Nucleus accumbens (tissue), 56 donors: ENCODE data around the gene SHISAL2B.
"Not testable (repeated sequence)": the region's sequence is repeated elsewhere in the genome, so short reads cannot be mapped to it uniquely, and the experiment has no call there.

Experiments used
- DNase-seq, 56 donors: peaks; one replicate each; lab custom pipeline; 2025; lab: John Stamatoyannopoulos, UW

The SHISAL2B gene

DNA sequence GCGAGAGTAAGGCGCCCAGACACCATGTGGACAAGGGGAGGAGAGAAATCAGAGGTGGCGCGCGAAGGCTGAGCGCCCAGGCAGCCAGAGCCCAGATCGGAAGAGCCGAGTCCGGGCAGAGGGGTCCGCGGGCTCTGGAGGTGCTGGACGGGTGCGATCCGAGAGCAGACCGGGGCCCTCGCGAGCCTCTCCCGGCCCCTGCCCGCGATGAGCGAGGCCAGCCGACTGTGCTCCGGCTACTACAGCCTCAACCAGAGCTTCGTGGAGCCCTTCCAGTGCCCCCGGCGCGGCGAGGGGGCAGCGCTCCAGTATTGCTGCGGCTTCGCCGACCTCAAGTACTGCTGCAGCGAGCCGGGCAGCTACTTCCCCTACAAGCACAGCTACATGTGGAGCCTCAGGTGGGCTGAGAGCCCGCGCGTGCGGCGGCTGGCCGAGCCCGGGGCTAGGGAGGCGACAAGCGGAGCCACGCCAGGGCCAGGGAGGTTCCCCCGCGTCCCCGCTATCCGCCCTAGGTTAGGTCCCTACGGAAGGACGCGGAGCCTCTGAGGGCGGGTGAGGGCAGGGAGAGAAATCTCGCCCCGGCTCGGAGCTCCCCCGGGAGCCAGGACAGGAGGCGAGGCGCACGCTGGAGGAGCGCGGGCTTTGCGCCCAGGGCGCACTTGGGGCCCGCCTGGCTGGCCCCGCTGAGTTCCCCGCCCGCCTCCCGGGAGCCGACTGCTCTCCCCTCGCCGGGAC is at the start of gene SHISAL2B:
Gene SHISAL2B, plus strand, starts transcription at position 87 of the 735 bp plus-strand sequence. Its CDS starts 121 bp downstream, at position 208.
- DNase-seq, result peak in 1 of 56 donors; percentile 9

DNA sequence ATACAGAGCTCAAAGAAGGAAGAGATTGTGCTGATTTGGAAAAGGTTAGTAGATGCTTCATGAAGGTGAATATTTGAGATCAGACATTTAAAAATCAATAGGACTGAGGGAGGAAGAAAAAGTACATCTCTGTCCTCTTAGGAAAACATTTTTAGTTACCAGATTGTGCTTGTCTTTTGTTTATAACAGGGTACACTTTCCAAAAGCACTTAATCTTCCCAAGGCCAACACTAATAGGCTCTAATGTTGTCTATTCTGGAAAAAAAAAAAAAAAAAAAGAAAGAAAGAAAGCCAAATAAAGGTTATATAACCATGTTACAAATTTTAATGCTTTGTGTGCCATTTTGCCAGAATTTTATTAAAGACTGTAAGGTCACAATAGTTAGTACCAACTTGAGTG is 45.5 kb upstream of the SHISAL2B start:
- DNase-seq, result no peak

DNA sequence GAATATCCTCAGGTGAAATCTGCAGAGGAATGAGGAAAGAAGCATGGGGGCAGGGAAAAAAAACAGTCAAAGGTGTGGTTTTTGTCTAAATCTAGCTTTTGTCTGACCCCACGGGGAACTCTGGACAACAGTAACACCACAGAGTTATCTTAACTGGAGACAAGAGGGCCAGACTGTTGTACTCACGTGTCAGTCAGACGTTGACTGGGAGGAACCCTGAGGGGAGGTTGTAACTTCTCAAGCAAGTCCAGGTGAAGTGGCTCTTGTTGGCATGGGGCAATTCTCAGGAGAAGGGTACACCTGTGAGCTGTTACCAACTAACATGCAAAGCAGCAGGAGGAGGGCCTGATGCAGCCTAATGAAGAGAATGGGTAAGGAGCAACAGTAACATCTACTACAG is 44.1 kb upstream of the SHISAL2B start:
- no peak for DNase-seq

DNA sequence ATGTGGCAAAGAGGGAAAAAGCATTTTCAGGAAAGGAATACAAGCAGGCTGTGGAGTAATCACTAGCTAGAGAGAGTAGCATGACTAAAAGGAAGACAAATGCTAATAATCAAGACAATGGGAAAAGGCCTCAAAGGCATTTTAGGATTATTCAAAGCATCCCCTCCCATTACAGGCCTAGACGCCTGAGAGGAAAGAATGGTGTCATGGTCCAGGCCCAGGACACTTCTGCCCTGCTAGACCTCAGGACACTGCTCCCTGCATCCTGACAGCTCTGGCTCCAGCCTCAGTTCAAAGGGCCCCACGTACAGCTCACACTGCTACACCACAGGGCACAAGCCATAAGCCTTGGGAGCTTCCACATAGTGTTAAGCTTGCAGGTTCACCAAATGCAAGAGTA is 40.8 kb upstream of the SHISAL2B start:
- no peak for DNase-seq

DNA sequence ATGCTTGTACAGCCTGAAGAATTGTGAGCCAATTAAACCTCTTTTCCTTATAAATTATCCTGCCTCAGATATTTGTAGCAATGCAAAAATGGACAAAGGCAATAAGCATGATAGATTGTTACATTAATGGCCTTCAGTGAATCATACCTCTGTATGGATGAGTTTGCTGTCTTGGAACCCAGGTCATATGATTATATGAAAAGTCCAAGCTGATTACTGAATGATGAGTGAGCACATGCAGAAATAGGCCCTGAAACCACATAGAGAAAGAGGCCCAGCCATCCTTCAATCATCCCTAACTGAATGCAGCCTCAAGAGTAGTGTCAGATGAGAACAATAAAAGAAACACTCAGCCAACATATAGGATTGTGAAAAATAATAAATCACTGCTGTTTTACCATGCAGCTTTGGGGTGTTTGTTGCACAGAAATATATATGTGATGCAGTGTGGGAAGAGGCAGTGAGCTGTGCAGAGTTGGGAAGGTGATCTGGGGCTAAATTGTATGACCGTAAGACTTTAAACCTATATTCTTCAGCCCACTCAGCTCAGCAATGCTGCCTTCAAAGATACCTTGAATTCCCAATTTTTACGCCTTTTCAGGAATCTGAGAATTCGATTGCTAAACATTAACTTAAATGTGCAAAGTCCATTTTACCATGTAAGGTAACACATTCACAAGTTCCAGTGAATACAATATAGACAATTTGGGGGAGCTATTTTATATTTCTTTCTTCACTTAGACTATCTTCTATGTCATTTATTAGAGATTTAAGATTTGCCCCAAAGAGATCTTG is 36.3 kb upstream of the SHISAL2B start:
- no peak for DNase-seq

DNA sequence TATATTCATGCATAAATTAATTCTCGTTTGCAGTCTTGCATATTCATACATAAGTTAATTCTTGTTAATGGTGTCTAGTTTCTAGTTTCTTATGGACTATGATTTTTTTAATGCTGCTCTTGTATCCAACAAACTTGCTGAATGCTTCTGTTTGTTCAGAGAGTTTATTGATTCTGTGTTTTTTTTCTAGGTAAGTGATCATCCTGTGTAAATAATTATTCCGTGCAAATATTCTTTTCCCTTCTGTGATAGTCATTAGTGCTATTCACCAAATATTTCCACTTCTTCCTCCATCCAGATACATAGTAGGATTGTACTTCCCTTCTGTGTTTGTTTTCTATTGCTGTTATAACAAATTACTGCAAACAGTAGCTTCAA is 35.8 kb upstream of the SHISAL2B start:
- DNase-seq, result no peak

DNA sequence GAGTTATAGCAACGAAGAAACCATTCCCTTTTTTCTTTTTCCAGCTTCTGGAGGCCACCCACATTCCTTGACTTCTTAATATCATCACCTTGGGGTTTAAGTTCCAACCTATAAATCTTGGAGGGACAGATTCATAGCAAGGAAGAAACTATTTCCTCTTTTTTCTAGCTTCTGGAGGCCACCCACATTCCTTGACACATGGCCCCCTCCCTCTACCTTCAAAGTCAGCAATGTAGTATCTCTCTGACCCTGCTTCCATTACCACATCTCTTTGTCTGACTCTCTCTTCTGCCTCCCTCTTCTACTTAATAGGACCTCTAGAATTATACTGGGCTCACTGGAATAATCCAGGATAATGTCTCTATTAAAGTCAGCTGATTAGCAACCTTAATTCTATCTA is 34.7 kb upstream of the SHISAL2B start:
- DNase-seq, result no peak

DNA sequence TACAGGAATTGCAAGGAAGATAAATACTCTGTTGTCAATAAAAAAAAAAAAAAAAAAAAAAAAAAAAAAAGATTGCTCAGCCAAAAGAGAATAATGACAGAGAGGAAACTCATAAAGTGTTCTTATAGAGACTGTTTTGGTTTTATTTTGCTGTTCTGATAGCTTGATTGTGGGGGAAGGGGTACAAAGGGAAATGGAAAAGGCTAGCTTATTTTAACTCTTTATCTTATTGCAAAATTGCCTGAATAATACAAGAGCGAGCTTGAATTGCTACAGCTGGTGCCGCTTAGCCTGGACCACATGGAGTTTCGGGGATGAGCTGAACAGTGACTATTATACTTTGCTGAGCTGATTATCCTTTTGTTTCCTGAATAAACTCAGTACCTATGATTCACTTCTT is 31.0 kb upstream of the SHISAL2B start:
- no peak for DNase-seq

DNA sequence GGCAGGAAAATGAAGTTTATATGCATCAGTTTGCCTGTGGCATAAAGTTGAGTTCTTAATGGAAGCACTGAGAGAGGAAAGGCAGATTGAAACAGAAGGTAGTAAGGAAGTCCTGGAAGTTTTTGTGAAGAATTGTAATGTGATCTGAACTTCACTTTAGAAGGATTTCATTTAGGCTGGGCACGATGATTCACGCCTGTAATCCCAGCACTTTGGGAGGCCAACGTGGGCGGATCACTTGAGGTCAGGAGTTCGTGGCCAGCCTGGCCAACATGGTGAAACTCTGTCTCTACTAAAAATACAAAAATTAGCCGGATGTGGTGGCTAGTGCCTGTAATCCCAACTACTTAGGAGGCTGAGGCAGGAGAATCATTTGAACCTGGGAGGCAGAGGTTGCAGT is 27.1 kb upstream of the SHISAL2B start:
- DNase-seq, result not testable (repeated sequence)

DNA sequence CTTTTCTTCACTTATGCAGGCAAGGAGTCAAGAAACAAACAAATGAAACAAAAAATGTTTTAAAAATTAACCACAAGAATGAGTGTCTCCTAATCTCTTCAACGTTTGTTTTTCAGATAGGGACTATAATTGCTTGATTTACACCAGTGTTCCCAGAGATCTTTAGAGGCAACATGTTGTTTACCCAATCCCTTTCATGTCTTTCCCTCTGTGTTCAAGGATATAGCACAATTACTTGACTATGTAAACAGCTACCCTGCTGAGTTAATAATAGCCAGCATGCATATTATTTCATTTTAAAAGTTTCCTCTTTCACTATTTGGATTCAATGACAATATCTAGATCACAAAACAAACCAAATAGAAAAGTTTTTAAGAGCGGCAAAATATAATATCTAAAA is 25.1 kb upstream of the SHISAL2B start:
- no peak for DNase-seq

DNA sequence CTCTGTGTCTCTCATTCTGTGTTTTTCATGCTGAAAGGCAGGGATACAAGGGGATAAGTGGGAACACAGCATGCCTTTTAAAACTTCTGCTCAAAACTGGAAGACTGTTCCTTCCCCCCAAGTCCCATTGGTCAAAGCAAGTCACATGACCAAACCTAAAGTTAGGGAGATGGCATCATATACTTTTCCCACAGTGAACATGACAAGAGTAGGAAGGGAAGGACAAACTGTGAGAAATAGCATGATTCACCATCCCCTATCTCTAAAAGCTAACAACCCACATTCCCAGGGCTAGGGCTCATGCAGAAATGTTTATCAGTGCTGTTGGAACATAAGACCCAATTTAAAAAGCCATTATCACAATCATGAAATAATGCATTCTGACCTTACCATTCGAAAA is 24.2 kb upstream of the SHISAL2B start:
- no peak for DNase-seq

DNA sequence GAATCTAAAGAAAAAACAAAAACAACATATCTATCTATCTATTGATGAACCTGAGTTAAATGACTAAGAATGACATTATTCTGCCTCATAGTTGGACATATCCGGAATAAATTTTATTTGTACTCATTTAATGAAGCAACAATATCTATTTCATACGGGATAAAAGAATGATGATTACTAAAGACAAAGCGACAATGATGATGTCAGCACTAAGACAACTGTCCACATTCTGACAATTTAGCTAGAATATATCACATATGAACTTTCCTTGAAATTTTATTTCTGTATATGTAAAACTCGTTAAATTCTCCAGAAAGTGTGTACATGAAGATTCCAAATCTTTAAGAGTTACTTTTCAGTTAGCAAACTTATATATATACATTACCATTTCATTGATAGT is 23.2 kb upstream of the SHISAL2B start:
- no peak for DNase-seq

DNA sequence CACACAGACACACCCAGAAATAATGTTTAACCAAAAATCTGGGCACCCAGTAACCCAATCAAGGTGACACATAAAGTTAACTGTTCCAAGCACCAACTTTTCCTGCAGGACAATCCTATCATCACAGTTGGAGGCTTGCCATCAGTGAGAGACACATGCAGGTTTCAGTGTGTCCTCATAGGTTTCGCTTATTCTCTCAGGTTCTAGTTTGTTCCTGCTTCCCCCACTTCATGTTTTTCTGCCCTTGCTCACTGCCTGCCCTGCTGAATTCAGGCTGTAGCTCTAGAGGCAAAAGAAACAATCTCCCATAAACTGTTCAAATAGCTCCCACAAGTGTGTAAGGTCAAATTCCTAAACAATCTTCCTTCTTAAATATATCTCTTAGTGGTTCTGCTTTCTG is 20.0 kb upstream of the SHISAL2B start:
- DNase-seq, result no peak

DNA sequence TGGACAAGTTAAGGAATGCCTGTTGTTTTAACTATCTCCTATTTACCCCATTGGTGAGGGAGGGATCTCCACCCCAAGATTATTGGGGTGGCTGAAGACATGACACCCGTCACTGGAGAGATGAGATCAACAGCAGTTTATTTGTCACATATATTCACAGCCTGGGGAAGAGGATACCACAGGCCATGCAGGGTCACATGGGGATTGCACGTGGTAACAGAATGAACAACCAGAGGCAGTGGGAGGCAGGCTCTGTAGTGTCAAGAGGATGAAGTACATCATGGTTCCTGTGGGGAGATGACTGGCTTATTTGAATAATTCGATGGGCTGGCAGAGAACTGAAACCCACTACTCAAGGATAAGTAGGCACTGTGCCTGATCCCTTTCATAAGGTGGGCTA is 18.6 kb upstream of the SHISAL2B start:
- DNase-seq, result no peak

DNA sequence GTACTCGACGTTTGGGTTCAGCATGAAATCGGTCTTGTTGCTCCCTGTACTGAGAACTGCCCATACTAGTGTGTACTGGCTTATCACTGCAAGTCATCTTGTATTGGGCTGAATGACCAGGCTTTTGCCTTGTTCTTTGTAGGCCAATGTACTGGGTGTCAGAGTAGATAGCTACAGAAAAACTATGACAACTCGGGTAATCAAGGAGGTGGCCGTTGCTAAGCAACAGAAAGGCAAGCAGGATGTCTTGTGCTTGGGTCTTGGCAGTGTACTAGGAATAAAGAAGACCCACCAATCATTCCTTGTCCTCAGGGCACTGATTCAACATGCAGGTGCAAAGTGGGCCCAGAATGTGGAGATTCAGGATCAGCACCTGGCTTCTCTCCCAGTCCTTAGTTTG is 11.9 kb upstream of the SHISAL2B start:
- DNase-seq, result peak in 13 of 56 donors; percentile 1 to 43 (median 12)

DNA sequence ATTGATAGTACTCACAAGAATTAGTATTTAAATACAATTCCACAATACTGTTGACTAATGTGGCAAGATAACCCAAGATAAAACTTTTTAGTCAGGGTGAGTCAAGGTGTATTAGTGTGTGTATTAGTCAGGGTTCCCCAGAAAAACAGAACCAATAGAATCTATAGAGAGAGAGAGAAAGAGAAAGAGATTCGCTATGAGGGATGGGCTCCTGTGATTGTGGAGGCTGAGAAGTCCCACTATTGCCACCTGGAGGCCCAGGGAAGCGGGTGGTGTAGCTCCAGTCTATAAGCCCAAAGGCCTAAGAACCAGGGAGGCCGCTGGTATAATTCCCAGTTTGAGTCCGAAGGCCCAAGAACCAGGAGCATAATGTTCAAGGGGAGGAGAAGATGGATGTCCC is 10.0 kb upstream of the SHISAL2B start:
- DNase-seq, result no peak

DNA sequence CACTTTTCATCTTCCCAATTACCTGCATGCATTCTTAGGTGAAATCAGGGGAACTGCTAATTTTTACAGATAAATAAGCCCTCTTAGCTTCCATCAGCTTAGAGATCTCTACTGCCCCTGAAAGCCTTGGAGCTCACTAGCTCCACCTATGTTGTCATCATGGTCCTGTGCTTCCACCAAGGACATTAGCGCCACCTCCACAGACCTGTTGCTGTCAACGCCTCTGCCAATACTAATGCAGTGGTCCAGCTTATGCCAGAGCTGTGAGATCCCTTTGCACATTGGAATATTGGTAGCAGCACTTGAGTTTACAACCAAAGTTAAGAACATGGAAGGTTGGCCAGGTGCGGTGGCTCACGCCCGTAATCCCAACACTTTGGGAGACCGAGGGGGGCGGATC is 7.7 kb upstream of the SHISAL2B start:
- DNase-seq, result no peak

DNA sequence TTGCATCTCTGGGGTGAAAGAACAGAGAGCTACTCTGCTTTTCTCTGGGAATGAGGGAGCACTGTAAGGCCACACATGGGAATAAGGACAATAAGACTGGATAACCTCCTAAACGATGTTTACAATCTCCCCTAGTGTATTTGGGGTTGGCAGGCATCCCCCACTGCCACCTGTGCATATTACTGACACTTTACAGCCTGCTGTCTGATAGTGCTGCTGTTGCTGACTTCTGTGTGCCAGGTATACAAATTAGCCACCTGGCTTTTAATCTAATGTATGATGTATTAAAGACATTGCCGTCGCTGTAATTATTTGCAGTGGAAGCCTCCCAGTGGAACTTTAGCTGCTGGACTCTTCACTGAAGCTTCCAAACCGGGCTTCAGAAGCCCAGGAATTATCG is 4.4 kb upstream of the SHISAL2B start:
- no peak for DNase-seq

DNA sequence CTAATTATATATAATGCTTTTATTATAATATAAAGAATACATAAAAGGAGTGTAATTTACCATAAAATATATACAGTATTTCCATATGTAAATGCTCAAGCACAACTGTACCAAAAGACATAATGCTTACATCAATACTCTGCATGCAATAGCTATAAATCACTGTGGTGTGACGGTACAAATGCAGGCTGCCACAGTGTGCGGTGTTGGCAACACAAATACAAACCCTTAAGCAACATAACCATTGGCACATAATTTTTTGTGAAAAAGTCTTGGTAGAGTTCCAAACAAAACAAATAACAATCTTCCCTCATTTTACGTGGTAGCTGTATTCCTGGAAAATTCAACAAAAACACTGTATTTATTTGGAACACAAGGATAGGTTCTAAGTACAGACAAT is 1.9 kb upstream of the SHISAL2B start:
- no peak for DNase-seq

DNA sequence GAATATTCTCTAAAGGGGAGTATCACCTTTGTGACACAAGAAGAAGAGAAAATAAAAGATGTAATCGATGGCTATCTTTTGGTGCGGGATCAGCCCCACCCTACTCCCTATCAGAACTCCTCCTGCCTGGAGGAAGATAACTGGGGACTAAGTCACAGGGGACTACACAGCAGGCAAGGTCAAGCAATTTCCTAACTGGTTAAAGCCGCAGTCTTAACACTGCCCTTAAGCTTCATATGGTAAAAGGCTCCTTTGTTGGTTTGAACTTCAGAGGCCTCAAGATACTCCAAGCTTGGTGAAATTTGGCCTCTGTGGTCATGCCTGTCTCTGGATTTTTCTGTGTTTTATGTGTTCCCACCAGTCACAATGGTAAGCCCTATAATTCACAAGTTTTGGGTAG is 1.3 kb upstream of the SHISAL2B start:
- DNase-seq, result no peak

DNA sequence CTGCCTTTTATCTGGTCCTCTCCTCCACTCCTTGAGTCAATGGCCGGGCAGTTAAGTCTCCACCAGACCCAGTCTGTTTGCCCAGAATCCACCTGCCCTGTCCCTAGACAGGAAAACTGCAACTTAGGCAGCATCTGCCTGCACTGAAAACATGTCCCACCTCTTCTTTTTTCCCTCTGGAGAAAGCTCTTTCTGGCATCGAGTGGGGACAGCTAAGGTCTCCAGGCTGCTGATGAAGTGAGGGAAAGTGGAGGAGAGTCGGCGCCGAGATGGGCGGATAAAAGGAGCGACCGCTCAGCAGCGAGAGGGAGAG is 243 bp upstream of the SHISAL2B start:
- no peak for DNase-seq

DNA sequence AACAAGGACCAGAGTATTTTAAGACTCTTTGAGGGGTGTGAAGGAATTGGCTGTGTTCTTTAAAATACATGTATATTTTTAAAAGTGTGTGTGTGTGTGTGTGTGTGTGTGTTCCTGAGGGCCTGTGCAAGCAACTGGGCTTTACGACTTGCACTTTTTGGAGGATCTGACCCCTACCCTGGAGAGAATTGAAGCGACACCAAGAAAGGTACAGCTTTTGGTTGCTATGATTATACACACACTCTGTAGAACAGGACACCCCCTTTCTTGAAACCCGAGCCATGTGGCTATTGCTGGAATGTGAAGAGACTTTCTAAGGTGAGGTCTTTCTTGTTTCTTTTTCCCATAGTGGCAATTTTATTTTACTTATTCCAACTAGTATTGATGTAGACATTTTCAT is 988 bp downstream of the SHISAL2B start:
- no peak for DNase-seq
